GM12878 (cell line): ENCODE data around the gene TMEM232. TPM values are rescaled to one million over a fixed set of nuclear protein-coding genes. Genes with fewer than 3 reads are reported as not detected.

Experiments used
- ATAC-seq: fragments of 200-7000 bp; cut with Tn5 transposase; 3 replicates; pipeline ENCODE4 v1.9.1; 2020; ENCODE audit warnings: mild to moderate bottlenecking, moderate library complexity
- BruUV-seq: library from RNA; stranded (reverse); fragments of 400-500 nt; replicated peaks from 2 replicates; lab custom pipeline; 2021; lab: Mats Ljungman, UMichigan
- CTCF ChIA-PET: fragments of 300-600 bp; sonication (Branson Sonifier 250); formaldehyde crosslinking; extraction: SDS; loops from one replicate; lab custom pipeline; 2021; ENCODE audit warnings: inconsistent platforms; lab: Yijun Ruan, JAX
- POLR2A ChIA-PET: fragments of 350-600 bp; formaldehyde crosslinking; extraction: SDS; loops from one replicate; lab custom pipeline; 2021; ENCODE audit warnings: inconsistent platforms; lab: Charles Lee
- RAD21 ChIA-PET: fragments of 300-600 bp; sonication (Branson Sonifier 250); formaldehyde crosslinking; loops from one replicate; lab custom pipeline; 2023; ENCODE audit warnings: antibody characterized with exemption; ENCODE audit not compliant: unreplicated experiment; lab: Charles Lee
- SMC1A ChIA-PET: fragments of 300-600 bp; sonication (Branson Sonifier 250); formaldehyde crosslinking; loops from one replicate; lab custom pipeline; 2023; ENCODE audit not compliant: unreplicated experiment, uncharacterized antibody; lab: Charles Lee
- DNase-seq: peaks from one replicate; pipeline ENCODE4 v3.0.0-alpha.2; 2011; ENCODE audit warnings: low read depth, low spot score
- FAIRE-seq: peaks from 3 replicates; lab custom pipeline; 2011; peaks lifted over from hg19 to GRCh38; lab: Jason Lieb, UNC
- H2AFZ ChIP-seq: 2 replicates; pipeline ENCODE4 v1.6.0; 2011; ENCODE audit warnings: low read depth, low read length, control low read depth; ENCODE audit not compliant: control insufficient read depth
- H3K27ac ChIP-seq: 2 replicates; pipeline ENCODE4 v1.5.1; 2011; ENCODE audit warnings: control low read depth; ENCODE audit not compliant: control insufficient read depth, insufficient read depth
- H3K27me3 ChIP-seq, 2 experiments: replicated peaks in 1 of 2; 2 replicates each; pipeline versions ENCODE4 v1.6.0 to v1.6.1; 2011; ENCODE audit warnings: low read length in 1 of 2; ENCODE audit not compliant: control insufficient read depth in 2 of 2, insufficient read depth in 2 of 2
- H3K36me3 ChIP-seq, 2 experiments: 2 replicates each; pipeline ENCODE4 v1.5.1; 2011; ENCODE audit warnings: low read length in 1 of 2; ENCODE audit not compliant: control insufficient read depth in 2 of 2, insufficient read depth in 2 of 2
- H3K4me1 ChIP-seq: 2 replicates; pipeline ENCODE4 v1.6.1; 2011; ENCODE audit warnings: mild to moderate bottlenecking, low read length, moderate library complexity, mixed read lengths; ENCODE audit not compliant: control insufficient read depth, insufficient read depth
- H3K4me2 ChIP-seq: 2 replicates; pipeline ENCODE4 v1.6.0; 2011; ENCODE audit warnings: control low read depth; ENCODE audit not compliant: control insufficient read depth, insufficient read depth
- H3K4me3 ChIP-seq: fragments of 200-600 bp; sonication (generic); 2 replicates; pipeline ENCODE4 v1.5.1; 2016
- H3K79me2 ChIP-seq: 2 replicates; pipeline ENCODE4 v1.6.0; 2011; ENCODE audit warnings: low read length; ENCODE audit not compliant: control insufficient read depth, insufficient read depth
- H3K9ac ChIP-seq: 2 replicates; pipeline ENCODE4 v1.8.0; 2011; ENCODE audit warnings: low read length, control low read depth, mixed read lengths; ENCODE audit not compliant: control insufficient read depth, insufficient read depth
- H3K9me3 ChIP-seq: replicated peaks from 3 replicates; pipeline ENCODE4 v1.5.1; 2011; ENCODE audit warnings: mild to moderate bottlenecking, low read length; ENCODE audit not compliant: control insufficient read depth, insufficient read depth
- H4K20me1 ChIP-seq: 2 replicates; pipeline ENCODE4 v1.6.0; 2011; ENCODE audit not compliant: control insufficient read depth, insufficient read depth
- CREB1 ChIP-seq: IDR thresholded peaks from 2 replicates; pipeline ENCODE4 v1.6.1; 2012; ENCODE audit warnings: low read depth, mild to moderate bottlenecking, inconsistent platforms
- CUX1 ChIP-seq: IDR thresholded peaks from 2 replicates; pipeline ENCODE4 v1.6.1; 2012; ENCODE audit warnings: improper control_type of control experiment, low read depth, low read length; ENCODE audit not compliant: insufficient replicate concordance
- ETV6 ChIP-seq, 2 experiments: fragments of 450-650 bp in 1 of 2; IDR thresholded peaks in 1 of 2; conservative IDR thresholded peaks in 1 of 2; 2 replicates each; pipeline ENCODE4 v1.6.1; 2014; ENCODE audit warnings: antibody characterized with exemption in 1 of 2, borderline replicate concordance in 1 of 2, low read depth in 1 of 2, mild to moderate bottlenecking in 1 of 2, moderate library complexity in 1 of 2
- HDAC6 ChIP-seq: fragments of 200-600 bp; sonication (generic); IDR thresholded peaks from one replicate; pipeline ENCODE4 v1.8.0; 2017; ENCODE audit warnings: antibody characterized with exemption; ENCODE audit not compliant: unreplicated experiment
- NFXL1 ChIP-seq: fragments of 450-650 bp; IDR thresholded peaks from 2 replicates; pipeline ENCODE4 v1.6.1; 2017; ENCODE audit warnings: antibody characterized with exemption, mild to moderate bottlenecking, borderline replicate concordance
- POU2F2 ChIP-seq: IDR thresholded peaks from 3 replicates; pipeline ENCODE4 v1.6.1; 2011; ENCODE audit warnings: low read depth, mild to moderate bottlenecking, low read length, borderline replicate concordance
- SMC3 ChIP-seq: IDR thresholded peaks from 2 replicates; pipeline ENCODE4 v1.6.1; 2011; ENCODE audit warnings: low read length, improper control_type of control experiment, borderline replicate concordance
- ZBTB4 ChIP-seq: fragments of 450-650 bp; formaldehyde crosslinking; IDR thresholded peaks from 2 replicates; pipeline ENCODE4 v1.4.0; 2022; ENCODE audit warnings: mild to moderate bottlenecking, moderate library complexity
- ZNF207 ChIP-seq: fragments of 450-650 bp; IDR thresholded peaks from 2 replicates; pipeline ENCODE4 v1.6.1; 2014; ENCODE audit warnings: antibody characterized with exemption, mild to moderate bottlenecking, borderline replicate concordance
- ZNF24 ChIP-seq: fragments of 450-650 bp; IDR thresholded peaks from 2 replicates; pipeline ENCODE4 v1.6.1; 2017; ENCODE audit warnings: antibody characterized with exemption, mild to moderate bottlenecking
- ZSCAN29 ChIP-seq: fragments of 450-650 bp; IDR thresholded peaks from 2 replicates; pipeline ENCODE4 v1.6.1; 2017; ENCODE audit warnings: mild to moderate bottlenecking, moderate library complexity
- WGBS: methylation state at CpG from one replicate; pipeline ENCODE4 v1.1.6; 2016; ENCODE audit warnings: low lambda C conversion rate; ENCODE audit not compliant: insufficient replicate concordance, insufficient coverage; ENCODE audit errors: missing lambda C conversion rate; 5-methylcytosine and 5-hydroxymethylcytosine counted together
- in situ Hi-C: fragments of 300-500 bp; cut with MboI; formaldehyde crosslinking; loops from 9 replicates; pipeline ENCODE4 v1.14.3; 2018; ENCODE audit warnings: mixed read lengths
- intact Hi-C: fragments of 100-400 bp; cut with micrococcal nuclease; formaldehyde crosslinking; loops from one replicate; pipeline ENCODE4 v1.14.2; 2022; ENCODE audit not compliant: unreplicated experiment
- polyA plus RNA-seq, 11 experiments: library from polyadenylated mRNA; depleted of rRNA in 4 of 11; unstranded in 6 of 11; stranded (reverse) in 5 of 11; fragments of >200 nt; fragmentation: Nextera tagmentation in 4 of 11; fragmentation: Illumina TruSeq in 1 of 11; extraction: Ambion mirVana in 4 of 11; extraction: Trizol in 1 of 11; gene quantifications; 1 replicate in 1 of 11; 2 replicates in 10 of 11; pipeline versions ENCODE4 v1.2.1 to v1.2.3, GENCODE V29; 2011 to 2016; ENCODE audit warnings: inconsistent platforms in 2 of 11, missing spikeins in 2 of 11, low read depth in 1 of 11
- total RNA-seq, 4 experiments: library from RNA; depleted of rRNA in 3 of 4; stranded (reverse); fragments of >200 nt in 3 of 4; fragmentation: Illumina TruSeq in 1 of 4; extraction: Trizol in 1 of 4; gene quantifications; 2 replicates each; pipeline versions ENCODE4 v1.2.1 to v1.2.3, GENCODE V29; 2013 to 2021

The TMEM232 gene
- total and polyA plus RNA-seq, 10 of the 15 experiments (the other 5 are each of a cell fraction or from before 2014, with no cell fraction given) = 0.29 to 1.3 (median 0.91) TPM

GRCh38 chr5:110612794-110613247, 113.7 kb downstream of the TMEM232 start (continued):
- TF ChIP-seq ZBTB4 (CRISPR knock-in tag) (no peak), CREB1 (no peak), ETV6 (conservative IDR thresholded peaks at IDR 0.05 in 1 of 2, IDR thresholded peaks at IDR 0.05 in 1 of 2; ENCODE audit: borderline replicate concordance in 1 of 2, low read depth in 1 of 2) (no peak)

- Histone ChIP-seq H3K36me3 (no peaks in the 10 kb centered on the region), H3K4me3 (no peak overlapping the region), H3K27ac (no peak overlapping the region), H3K9ac (no peak overlapping the region), H4K20me1 (no peaks in the 10 kb centered on the region), H3K9me3 (no peaks in the 10 kb centered on the region), H3K4me1 (no peaks in the 10 kb centered on the region), H3K79me2 (no peaks in the 10 kb centered on the region), H3K4me2 (no peak overlapping the region), H2AFZ (no peak overlapping the region), H3K27me3 (no peaks in the 10 kb centered on the region)
- intact Hi-C loops = no loop called here
- FAIRE-seq (no peak), ATAC-seq (no peak), DNase-seq (no peak)
- in situ Hi-C loops = no loop called here
- CTCF ChIA-PET = no interaction called here
- POLR2A ChIA-PET = no interaction called here
- RAD21 ChIA-PET = no interaction called here
- no TSS peak for BruUV-seq
- SMC1A ChIA-PET = no interaction called here
- WGBS = 53% methylated on average over 6 of the region's 6 CpGs
- no peak for TF ChIP-seq ZNF24
- TF ChIP-seq SMC3 = no peak
- TF ChIP-seq CUX1 = no peak
- TF ChIP-seq HDAC6 = no peak
- no peak for TF ChIP-seq ZSCAN29
- TF ChIP-seq NFXL1 = no peak
- TF ChIP-seq POU2F2 = no peak
- no peak for TF ChIP-seq ZBTB4 (CRISPR knock-in tag)
- no peak for TF ChIP-seq ZNF207
These were observed 114.7 kb downstream of the TMEM232 start for GRCh38 chr5:110611817-110612216.
